Endometrial microvascular endothelial cells (primary cell): ENCODE results near the gene OR7G2. TPM values are rescaled to one million over a fixed set of nuclear protein-coding genes. Genes with fewer than 3 reads are reported as not detected.

Experiments
- total RNA-seq: library from RNA; depleted of rRNA; stranded (reverse); fragments of >200 nt; gene quantifications from one replicate; pipeline ENCODE4 v1.2.3, GENCODE V29; 2015; ENCODE audit errors: inconsistent ontology term

OR7G2 gene
- total RNA-seq, 1 donor from 2014 or later, result not detected

Other genes with a start within 250 kb of the OR7G2 start
- gene MUC16, start 97.1 kb downstream of the OR7G2 start, total RNA-seq, result not detected
- not detected for gene OR1M1, start 20.4 kb downstream of the OR7G2 start, total RNA-seq
- not detected for gene OR7G1, start 8.3 kb upstream of the OR7G2 start, total RNA-seq
- not detected for gene OR7G3, start 19.5 kb upstream of the OR7G2 start, total RNA-seq
- 26.4 TPM for gene ZNF317, start 32.9 kb upstream of the OR7G2 start, total RNA-seq
- not detected for gene OR7D2, start 71.5 kb upstream of the OR7G2 start, total RNA-seq
- not detected for gene OR7D4, start 112.1 kb upstream of the OR7G2 start, total RNA-seq
- gene OR7E24, start 143.5 kb upstream of the OR7G2 start, total RNA-seq, result not detected
- 8.9 TPM for gene ZNF699, start 202.4 kb upstream of the OR7G2 start, total RNA-seq
- gene ZNF559, start 216.7 kb upstream of the OR7G2 start, total RNA-seq, result 5.9 TPM